GM19023 (cell line): ENCODE data around the gene DRC7.
"Not testable (repeated sequence)": the region's sequence is repeated elsewhere in the genome, so short reads cannot be mapped to it uniquely, and the experiment has no call there.

Experiments
- ATAC-seq: cut with Tn5 transposase; IDR thresholded peaks from one replicate; pipeline ENCODE4 v1.9.1; 2021; ENCODE audit warnings: mild to moderate bottlenecking, moderate library complexity; ENCODE audit not compliant: unreplicated experiment

The DRC7 gene

DNA sequence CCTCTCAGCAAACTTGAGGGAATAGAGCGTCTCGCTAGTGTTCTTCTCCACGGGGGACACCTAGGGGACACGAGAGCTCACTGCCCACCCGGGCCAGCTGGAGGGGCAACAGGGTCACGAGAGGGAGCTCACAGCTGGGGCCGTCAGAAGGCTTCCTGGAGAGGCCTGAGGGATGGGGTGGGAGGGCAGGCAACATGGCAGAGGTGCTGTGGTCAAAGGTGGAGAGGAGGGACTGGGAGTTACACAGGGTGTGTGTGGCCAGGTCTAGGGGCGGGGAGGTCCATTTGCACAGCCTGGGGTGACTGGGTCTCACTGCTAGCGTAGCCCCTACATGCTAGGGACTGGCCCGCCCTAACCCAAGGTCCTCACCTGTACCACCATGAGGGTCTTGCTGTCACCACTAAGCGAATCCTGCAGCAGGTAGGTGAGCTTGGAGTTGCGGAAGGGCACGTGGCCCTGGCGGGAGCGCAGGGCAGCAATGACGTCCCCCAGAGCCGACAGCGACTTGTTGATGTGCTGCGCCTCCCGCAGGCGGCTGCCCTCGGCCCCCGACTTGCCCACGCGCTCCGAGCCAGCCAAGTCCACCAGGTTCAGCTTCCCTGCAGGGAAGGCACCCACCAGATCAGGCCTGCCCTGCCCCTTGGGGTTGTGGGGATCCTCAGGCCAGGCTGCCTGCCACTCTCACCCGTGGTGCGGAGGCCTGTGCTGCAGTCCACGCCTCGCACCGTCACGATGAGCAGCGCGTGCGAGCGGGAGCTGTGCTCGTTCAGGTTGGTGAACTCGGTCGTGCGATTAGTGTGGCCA, 66.0 kb downstream of the DRC7 start:
- no peak for ATAC-seq

DNA sequence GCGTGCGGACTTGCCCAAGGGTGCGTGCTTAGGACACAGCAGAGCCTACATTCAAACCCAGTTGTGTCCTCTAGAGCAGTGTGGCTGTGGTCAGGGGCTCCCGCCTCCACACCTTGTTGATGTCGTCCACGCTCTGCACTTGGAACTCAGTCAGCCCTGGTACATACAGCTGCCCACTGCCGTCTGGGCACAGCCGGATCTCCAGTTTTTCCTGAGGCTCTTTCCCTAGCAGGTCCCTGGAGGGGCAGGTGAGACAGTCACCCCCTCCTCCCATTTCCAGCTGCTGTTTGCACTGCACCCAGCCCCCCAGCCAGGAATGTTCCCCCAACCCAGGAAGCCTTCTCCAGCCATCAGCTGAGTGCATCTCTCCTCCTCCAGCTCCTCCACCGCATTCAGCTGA, 66.7 kb downstream of the DRC7 start:
- ATAC-seq: no peak

- no peak for ATAC-seq
These were observed 67.4 kb downstream of the DRC7 start for GRCh38 chr16:57761957-57762356.

DNA sequence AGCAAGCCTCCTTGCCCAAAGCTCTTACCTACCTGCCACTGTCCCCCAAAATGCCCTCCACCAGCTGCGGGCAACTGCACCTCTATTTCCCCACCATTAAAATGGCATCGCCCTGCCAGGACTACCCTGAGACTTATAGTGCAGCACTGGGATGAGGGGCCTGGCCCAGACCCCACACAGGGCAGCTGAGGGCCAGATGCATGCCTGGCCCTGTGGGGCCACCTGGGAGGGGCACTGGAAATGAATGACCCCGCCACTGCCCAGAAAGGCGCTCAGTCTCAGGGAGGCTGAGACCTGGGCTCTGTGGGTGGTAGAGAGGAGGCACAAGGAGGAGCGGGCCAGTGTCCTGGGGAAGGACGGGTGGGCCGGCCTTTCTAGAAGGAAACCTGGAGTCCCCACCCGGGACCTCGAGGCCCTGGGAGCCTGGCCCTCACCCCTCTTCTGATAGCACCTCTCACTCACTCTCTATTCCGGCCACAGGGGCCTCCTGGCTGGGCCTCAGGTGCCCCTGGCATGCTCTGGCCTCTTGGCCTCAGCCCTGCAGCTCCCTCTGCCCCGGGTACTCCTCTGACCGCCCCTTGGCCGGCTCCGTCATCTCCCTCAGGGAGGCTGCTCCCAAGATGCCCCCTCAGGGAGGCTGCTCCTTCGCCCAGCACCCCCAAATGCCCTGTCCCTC, 67.9 kb downstream of the DRC7 start:
- ATAC-seq: no peak

DNA sequence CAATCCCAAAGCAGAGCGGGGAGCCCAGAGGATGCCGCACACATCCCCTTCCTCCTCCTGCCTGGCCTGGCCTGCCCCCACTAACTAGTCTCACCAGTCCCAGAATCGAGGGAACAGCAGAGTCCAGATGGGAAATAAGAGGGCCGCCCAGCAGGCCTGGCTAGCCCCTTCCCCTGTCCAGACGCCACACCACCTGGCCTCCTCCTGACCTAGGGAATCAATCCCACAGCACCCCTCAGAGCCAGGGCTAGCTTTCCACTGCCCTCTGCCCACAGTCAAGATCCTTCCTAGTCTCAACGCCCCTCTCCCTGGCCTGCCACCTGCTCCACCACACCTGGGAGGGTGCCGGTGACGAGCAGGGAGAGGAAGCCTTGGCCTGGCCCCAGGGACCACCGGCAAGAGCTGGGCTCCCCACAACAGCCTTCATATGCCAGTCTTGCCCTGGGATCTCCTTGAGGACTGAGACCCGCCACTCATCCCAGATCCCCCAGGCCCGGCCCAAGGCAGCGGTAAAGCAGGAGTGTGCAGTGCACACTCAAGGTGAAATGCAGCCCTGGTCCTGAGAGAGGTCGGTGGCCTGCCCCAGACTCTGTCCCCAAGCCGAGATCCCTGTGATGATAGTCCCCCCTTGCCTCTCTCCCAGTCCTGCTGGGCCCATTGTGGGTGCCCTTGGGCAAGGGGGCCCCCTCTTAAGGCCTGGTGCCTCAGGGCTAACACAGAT, 68.8 kb downstream of the DRC7 start:
- ATAC-seq: no peak

GRCh38 chr16:57764006-57764340, 69.4 kb downstream of the DRC7 start:
- ATAC-seq: no peak

- ATAC-seq: no peak
These were observed 69.9 kb downstream of the DRC7 start for GRCh38 chr16:57764341-57765159.

DNA sequence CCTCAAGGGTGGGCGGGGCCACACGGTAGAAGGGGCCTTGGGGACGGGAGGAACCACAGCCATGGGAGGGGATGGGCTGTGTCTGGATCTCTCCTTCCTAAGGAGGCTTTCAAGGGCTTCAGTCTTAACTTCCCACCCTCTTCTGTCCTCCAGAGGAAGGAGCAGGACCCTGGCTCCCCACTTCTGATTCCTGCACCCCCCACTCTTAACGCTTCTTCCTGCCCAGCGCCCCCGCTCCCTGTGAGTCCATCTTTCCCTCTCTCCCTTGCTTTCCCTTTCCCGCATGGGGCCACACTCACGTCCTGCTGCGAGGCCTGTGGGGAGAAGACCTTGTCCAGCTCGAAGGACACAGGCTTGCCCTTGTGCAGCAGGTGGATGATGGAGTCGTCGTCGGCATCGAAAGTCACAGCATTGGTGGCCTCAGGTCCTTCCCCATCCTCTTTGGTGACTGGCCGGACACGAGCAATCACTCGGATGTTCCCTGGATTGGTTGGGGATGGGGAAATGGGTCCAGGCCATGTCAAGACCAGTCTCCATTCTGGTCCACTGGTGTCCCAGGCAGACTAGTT, 70.6 kb downstream of the DRC7 start:
- ATAC-seq: no peak

- no peak for ATAC-seq
These were observed 72.2 kb downstream of the DRC7 start for GRCh38 chr16:57766714-57767348.

DNA sequence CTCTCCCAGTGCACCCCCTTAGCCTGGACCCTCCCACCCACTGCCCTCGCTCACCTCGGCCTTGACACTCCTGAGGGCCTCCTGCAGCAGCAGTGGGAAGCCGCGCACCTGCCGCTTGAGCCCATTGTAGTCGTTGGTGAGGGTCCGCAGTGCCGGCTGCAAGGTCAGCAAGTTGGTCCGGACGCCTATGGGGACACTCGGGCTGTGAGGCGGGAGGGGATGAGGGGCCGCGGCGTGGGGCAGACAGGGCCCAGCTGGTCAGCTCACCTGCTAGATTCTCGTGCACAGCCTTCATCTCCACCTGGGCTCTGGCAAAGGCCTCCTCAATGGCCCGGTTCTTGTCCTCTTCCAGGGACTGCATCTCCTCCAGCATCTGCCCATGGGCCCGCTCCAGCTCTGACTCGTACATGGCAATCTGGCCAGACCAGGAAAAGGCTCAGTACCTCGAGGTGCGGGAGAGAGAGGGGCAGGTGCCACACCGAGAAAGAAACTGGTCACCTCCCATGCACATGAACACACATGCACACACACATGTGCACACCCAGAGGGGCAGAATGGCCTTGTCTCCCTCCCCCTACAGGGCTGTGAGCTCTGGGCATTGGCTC, 75.0 kb downstream of the DRC7 start:
- ATAC-seq: no peak

GRCh38 chr16:57770361-57770760, 75.8 kb downstream of the DRC7 start:
- ATAC-seq: no peak

DNA sequence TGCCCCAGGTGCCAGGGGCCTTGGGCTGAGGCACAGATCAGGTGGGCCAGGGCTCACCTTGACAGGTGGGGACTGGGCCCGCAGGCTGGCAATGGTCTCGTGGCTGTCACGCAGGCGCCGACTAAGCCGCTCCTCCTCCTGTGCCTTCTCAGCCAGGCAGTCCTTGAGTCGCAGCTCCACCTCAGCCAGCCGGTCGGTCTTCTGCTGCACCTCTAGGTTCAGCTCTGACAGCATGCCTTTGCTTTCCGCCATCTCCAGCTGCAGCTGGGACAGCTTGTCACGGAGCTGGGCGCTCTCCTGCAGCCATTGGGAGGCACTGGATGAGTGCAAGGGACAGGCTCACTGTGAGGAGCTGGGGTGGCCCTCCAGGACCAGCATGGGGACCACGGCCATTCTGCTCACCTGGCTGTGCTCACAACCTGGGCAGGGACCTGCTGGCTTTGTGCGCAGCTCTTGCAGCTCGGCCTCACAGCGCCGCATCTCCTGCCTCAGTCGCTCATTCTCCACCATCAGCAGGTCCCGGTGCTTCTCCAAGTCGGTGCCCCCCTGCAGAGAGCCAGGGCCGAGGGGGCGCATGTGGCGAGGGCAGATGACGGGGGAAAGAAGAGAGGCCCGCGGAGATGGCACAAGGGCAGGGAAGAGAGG, 76.7 kb downstream of the DRC7 start:
- no peak for ATAC-seq

DNA sequence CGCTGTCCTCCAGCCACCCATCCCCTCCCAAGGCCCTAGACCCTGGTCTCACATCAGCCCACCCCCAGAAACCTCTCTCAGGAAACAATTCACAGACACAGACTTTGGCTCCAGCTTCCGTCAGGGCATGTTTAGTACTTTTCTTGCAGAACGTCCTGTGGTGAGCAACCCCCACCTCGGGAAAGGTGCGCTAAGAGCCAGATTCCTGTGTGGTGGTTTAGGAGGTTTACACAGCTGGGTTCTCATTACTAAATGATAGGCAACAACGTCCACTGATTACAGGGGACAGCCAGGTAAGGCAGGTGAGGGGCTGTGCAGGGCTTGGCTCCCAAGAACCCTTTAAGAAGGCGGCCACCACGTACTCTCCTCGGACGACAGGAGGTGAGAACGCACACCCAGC, 78.4 kb downstream of the DRC7 start:
- no peak for ATAC-seq

GRCh38 chr16:57773655-57774295, 79.2 kb downstream of the DRC7 start:
- no peak for ATAC-seq

GRCh38 chr16:57774705-57775285, 80.2 kb downstream of the DRC7 start:
- no peak for ATAC-seq

GRCh38 chr16:57775661-57776469, 81.3 kb downstream of the DRC7 start:
- no peak for ATAC-seq

- no peak for ATAC-seq
These were observed 84.1 kb downstream of the DRC7 start for GRCh38 chr16:57778658-57779057.

DNA sequence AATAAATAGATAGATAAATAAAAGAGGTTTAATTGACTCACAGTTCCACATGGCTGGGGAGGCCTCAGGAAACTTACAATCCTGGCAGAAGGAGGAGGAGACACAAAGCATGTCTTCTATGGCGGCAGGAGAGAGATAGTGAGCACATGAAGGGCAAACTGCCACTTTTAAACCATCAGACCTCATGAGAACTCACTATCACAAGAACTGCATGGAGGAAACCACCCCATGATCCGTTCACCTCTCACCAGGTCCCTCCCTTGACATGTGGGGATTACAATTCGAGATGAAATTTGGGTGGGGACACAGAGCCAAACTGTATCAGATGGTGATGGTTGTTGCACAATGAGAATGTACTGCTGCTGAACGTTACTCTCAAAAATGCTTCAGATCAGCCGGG, 85.2 kb downstream of the DRC7 start:
- ATAC-seq: not testable (repeated sequence)
